HEK293 (cell line): ENCODE data around the gene PPP1R27.

Experiments used
- PRDM10 ChIP-seq: fragments of 450-650 bp; formaldehyde crosslinking; IDR thresholded peaks from 2 replicates; pipeline ENCODE4 v1.5.1; 2016; ENCODE audit warnings: missing biosample characterization, missing genetic modification characterization
- SETDB1 ChIP-seq: IDR thresholded peaks from one replicate; pipeline ENCODE4 v1.6.1; 2017; ENCODE audit warnings: mild to moderate bottlenecking, low read length, moderate library complexity, mixed read lengths; ENCODE audit not compliant: insufficient read length
- YY1 ChIP-seq: fragments of 450-650 bp; formaldehyde crosslinking; IDR thresholded peaks from 2 replicates; pipeline ENCODE4 v1.5.1; 2018; ENCODE audit warnings: missing biosample characterization, missing genetic modification characterization
- ZBTB44 ChIP-seq: fragments of 450-650 bp; IDR thresholded peaks from 2 replicates; pipeline ENCODE4 v1.5.1; 2018; ENCODE audit warnings: missing biosample characterization, mild to moderate bottlenecking, missing genetic modification characterization
- ZNF202 ChIP-seq: fragments of 450-650 bp; formaldehyde crosslinking; IDR thresholded peaks from 2 replicates; pipeline ENCODE4 v1.5.1; 2016; ENCODE audit warnings: missing biosample characterization, missing genetic modification characterization, borderline replicate concordance
- ZNF26 ChIP-seq: fragments of 450-650 bp; formaldehyde crosslinking; IDR thresholded peaks from 2 replicates; pipeline ENCODE4 v1.5.1; 2016; ENCODE audit warnings: missing biosample characterization, missing genetic modification characterization
- ZNF423 ChIP-seq: fragments of 450-650 bp; formaldehyde crosslinking; IDR thresholded peaks from 2 replicates; pipeline ENCODE4 v1.5.1; 2016; ENCODE audit warnings: missing biosample characterization, missing genetic modification characterization
- ZNF510 ChIP-seq: fragments of 450-650 bp; formaldehyde crosslinking; IDR thresholded peaks from 2 replicates; pipeline ENCODE4 v1.5.1; 2018; ENCODE audit warnings: mild to moderate bottlenecking, missing genetic modification characterization, missing biosample characterization; ENCODE audit not compliant: insufficient replicate concordance
- ZSCAN16 ChIP-seq: fragments of 450-650 bp; formaldehyde crosslinking; IDR thresholded peaks from 2 replicates; pipeline ENCODE4 v1.5.1; 2016; ENCODE audit warnings: missing biosample characterization, missing genetic modification characterization
- TF ChIP-seq, protein P1 (sequence below): fragments of 450-650 bp; formaldehyde crosslinking; optimal IDR thresholded peaks from 2 replicates; pipeline ENCODE3; 2016; ENCODE audit warnings: missing biosample characterization, mild to moderate bottlenecking, missing genetic modification characterization
- TF ChIP-seq, protein P2 (sequence below): fragments of 450-650 bp; formaldehyde crosslinking; IDR thresholded peaks from 2 replicates; pipeline ENCODE4 v1.5.1; 2016; ENCODE audit warnings: missing biosample characterization, missing genetic modification characterization
- TF ChIP-seq, protein P3 (sequence below): fragments of 450-650 bp; formaldehyde crosslinking; IDR thresholded peaks from 2 replicates; pipeline ENCODE4 v1.5.1; 2016; ENCODE audit warnings: missing biosample characterization, missing genetic modification characterization

DNA sequence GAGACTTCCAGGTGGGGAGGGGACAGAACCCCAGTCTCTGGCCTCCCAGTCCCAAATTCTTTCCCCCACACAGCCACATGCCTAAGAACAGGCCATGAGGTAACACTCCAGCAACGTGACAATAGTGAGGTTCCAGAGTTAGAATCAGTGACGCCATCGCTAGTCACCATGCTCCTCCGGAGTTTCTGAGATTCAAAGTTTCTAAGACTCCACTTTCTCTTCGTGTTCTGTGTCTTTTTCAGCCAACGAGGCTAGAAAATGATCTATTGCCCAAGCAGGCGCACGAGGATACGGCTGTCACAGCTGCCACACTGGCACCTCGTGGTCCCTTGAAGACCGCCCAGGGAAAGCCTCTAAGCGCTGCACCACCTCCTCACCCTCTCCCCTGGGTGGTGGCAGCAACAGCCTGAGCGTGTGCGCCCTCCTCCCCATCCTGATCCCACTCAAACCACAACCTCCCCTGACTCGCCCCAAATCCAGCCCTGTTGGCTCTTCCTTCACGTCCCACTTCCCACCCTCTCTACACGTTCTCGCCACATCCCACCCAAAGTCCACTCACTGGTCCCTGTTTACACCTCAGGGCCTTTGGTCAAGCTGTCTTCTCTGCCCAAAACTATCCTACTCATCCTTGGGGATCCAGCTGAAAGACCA is 2.8 kb downstream of the PPP1R27 start:
- TF ChIP-seq ZSCAN16 = no peak
- TF ChIP-seq SETDB1 = no peak
- no peak for TF ChIP-seq ZNF26
- TF ChIP-seq, protein P1, sequence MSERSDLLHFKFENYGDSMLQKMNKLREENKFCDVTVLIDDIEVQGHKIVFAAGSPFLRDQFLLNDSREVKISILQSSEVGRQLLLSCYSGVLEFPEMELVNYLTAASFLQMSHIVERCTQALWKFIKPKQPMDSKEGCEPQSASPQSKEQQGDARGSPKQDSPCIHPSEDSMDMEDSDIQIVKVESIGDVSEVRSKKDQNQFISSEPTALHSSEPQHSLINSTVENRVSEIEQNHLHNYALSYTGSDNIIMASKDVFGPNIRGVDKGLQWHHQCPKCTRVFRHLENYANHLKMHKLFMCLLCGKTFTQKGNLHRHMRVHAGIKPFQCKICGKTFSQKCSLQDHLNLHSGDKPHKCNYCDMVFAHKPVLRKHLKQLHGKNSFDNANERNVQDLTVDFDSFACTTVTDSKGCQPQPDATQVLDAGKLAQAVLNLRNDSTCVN (tag by site-specific recombination) = no peak
- TF ChIP-seq, protein P2, sequence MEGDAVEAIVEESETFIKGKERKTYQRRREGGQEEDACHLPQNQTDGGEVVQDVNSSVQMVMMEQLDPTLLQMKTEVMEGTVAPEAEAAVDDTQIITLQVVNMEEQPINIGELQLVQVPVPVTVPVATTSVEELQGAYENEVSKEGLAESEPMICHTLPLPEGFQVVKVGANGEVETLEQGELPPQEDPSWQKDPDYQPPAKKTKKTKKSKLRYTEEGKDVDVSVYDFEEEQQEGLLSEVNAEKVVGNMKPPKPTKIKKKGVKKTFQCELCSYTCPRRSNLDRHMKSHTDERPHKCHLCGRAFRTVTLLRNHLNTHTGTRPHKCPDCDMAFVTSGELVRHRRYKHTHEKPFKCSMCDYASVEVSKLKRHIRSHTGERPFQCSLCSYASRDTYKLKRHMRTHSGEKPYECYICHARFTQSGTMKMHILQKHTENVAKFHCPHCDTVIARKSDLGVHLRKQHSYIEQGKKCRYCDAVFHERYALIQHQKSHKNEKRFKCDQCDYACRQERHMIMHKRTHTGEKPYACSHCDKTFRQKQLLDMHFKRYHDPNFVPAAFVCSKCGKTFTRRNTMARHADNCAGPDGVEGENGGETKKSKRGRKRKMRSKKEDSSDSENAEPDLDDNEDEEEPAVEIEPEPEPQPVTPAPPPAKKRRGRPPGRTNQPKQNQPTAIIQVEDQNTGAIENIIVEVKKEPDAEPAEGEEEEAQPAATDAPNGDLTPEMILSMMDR (tag by site-specific recombination) = peak; percentile 20; the same call in 1 of the 2 replicates
- TF ChIP-seq PRDM10 (tag by site-specific recombination) = no peak
- TF ChIP-seq ZNF202 = no peak
- TF ChIP-seq ZBTB44 (tag by site-specific recombination) = no peak
- TF ChIP-seq YY1 (tag by site-specific recombination) = no peak
- 0 out of 2 replicates have a peak, but pooled peaks have one; percentile 16 for TF ChIP-seq ZNF423 (tag by site-specific recombination)
- TF ChIP-seq, protein P3, sequence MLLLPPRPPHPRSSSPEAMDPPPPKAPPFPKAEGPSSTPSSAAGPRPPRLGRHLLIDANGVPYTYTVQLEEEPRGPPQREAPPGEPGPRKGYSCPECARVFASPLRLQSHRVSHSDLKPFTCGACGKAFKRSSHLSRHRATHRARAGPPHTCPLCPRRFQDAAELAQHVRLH (tag by site-specific recombination) = no peak
- no peak for TF ChIP-seq ZNF510 (tag by site-specific recombination)
